ENCODE measurements around the gene DIO1.

Gene DIO1

GRCh38 chr1:53909946-53910345, 16.0 kb downstream of the DIO1 start:
- Histone ChIP-seq H3K27me3 (replicated peaks) (no peaks in the 10 kb centered on the region), H3K36me3 (replicated peaks) (no peaks in the 10 kb centered on the region), H3K4me3 (ENCODE audit: low read depth, low read length) (no peak overlapping the region), H3K27ac (no peak overlapping the region)
- no peak for TF ChIP-seq CTCF (IDR thresholded peaks at IDR 0.05; ENCODE audit: low read depth, low read length, missing control alignments)
- in situ Hi-C loops (cut with HindIII; ENCODE audit: low pct_ligation_motif_present, low sequenced_read_pairs), result no loop called here
- no peak for DNase-seq

GRCh38 chr1:53911442-53911841, 17.5 kb downstream of the DIO1 start:
- Histone ChIP-seq H3K27ac (no peak overlapping the region), H3K4me3 (ENCODE audit: low read depth, low read length) (no peak overlapping the region), H3K27me3 (replicated peaks) (no peaks in the 10 kb centered on the region), H3K36me3 (replicated peaks) (no peaks in the 10 kb centered on the region)
- no peak for DNase-seq
- no peak for TF ChIP-seq CTCF (IDR thresholded peaks at IDR 0.05; ENCODE audit: low read depth, low read length, missing control alignments)
- in situ Hi-C loops (cut with HindIII; ENCODE audit: low pct_ligation_motif_present, low sequenced_read_pairs), result no loop called here

- H3K36me3 ChIP-seq (replicated peaks), result no peaks in the 10 kb centered on the region
- in situ Hi-C loops (cut with HindIII; ENCODE audit: low pct_ligation_motif_present, low sequenced_read_pairs), result no loop called here
- DNase-seq, result no peak
- no peak overlapping the region for H3K4me3 ChIP-seq (ENCODE audit: low read depth, low read length)
- no peak overlapping the region for H3K27ac ChIP-seq
- H3K27me3 ChIP-seq (replicated peaks), result no peaks in the 10 kb centered on the region
- TF ChIP-seq CTCF (IDR thresholded peaks at IDR 0.05; ENCODE audit: low read depth, low read length, missing control alignments), result no peak
Measured at GRCh38 chr1:53913352-53914033, 19.5 kb downstream of the DIO1 start.

GRCh38 chr1:53918343-53918742, 24.4 kb downstream of the DIO1 start:
- Histone ChIP-seq H3K27ac (no peak overlapping the region), H3K4me3 (ENCODE audit: low read depth, low read length) (no peak overlapping the region), H3K27me3 (replicated peaks) (no peaks in the 10 kb centered on the region), H3K36me3 (replicated peaks) (peaks cover 4% of the 10 kb centered on the region)
- in situ Hi-C loops (cut with HindIII; ENCODE audit: low pct_ligation_motif_present, low sequenced_read_pairs), result no loop called here
- no peak for TF ChIP-seq CTCF (IDR thresholded peaks at IDR 0.05; ENCODE audit: low read depth, low read length, missing control alignments)
- no peak for DNase-seq

- in situ Hi-C loops (cut with HindIII; ENCODE audit: low pct_ligation_motif_present, low sequenced_read_pairs), result no loop called here
- DNase-seq, result peak; percentile 21
- TF ChIP-seq CTCF (IDR thresholded peaks at IDR 0.05; ENCODE audit: low read depth, low read length, missing control alignments), result no peak
- Histone ChIP-seq H3K27ac (no peak overlapping the region), H3K27me3 (replicated peaks) (no peaks in the 10 kb centered on the region), H3K4me3 (ENCODE audit: low read depth, low read length) (no peak overlapping the region), H3K36me3 (replicated peaks) (peaks cover 4% of the 10 kb centered on the region)
Measured at GRCh38 chr1:53919675-53920066, 25.7 kb downstream of the DIO1 start.

- no peak overlapping the region for H3K4me3 ChIP-seq (ENCODE audit: low read depth, low read length)
- H3K36me3 ChIP-seq (replicated peaks), result peaks cover 7% of the 10 kb centered on the region
- no peak for TF ChIP-seq CTCF (IDR thresholded peaks at IDR 0.05; ENCODE audit: low read depth, low read length, missing control alignments)
- in situ Hi-C loops (cut with HindIII; ENCODE audit: low pct_ligation_motif_present, low sequenced_read_pairs), result no loop called here
- no peak for DNase-seq
- no peaks in the 10 kb centered on the region for H3K27me3 ChIP-seq (replicated peaks)
- H3K27ac ChIP-seq, result no peak overlapping the region
Measured at GRCh38 chr1:53927376-53927881, 33.4 kb downstream of the DIO1 start.
